Activated CD4-positive, alpha-beta T cell treated with anti-CD3 and anti-CD28 coated beads, Interleukin-2, amount 50 U/mL, for 24 hours (primary cell): Measurements from ENCODE around the gene IGFBP2.
"Not testable (repeated sequence)": the region's sequence is repeated elsewhere in the genome, so short reads cannot be mapped to it uniquely, and the experiment has no call there.

Source experiments
- DNase-seq, 2 donors: peaks; one replicate each; pipeline ENCODE4 v3.0.0-alpha.2; 2020; ENCODE audit warnings: low read depth in 1 of 2, low spot score in 1 of 2

The IGFBP2 gene, protein sequence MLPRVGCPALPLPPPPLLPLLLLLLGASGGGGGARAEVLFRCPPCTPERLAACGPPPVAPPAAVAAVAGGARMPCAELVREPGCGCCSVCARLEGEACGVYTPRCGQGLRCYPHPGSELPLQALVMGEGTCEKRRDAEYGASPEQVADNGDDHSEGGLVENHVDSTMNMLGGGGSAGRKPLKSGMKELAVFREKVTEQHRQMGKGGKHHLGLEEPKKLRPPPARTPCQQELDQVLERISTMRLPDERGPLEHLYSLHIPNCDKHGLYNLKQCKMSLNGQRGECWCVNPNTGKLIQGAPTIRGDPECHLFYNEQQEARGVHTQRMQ

DNA sequence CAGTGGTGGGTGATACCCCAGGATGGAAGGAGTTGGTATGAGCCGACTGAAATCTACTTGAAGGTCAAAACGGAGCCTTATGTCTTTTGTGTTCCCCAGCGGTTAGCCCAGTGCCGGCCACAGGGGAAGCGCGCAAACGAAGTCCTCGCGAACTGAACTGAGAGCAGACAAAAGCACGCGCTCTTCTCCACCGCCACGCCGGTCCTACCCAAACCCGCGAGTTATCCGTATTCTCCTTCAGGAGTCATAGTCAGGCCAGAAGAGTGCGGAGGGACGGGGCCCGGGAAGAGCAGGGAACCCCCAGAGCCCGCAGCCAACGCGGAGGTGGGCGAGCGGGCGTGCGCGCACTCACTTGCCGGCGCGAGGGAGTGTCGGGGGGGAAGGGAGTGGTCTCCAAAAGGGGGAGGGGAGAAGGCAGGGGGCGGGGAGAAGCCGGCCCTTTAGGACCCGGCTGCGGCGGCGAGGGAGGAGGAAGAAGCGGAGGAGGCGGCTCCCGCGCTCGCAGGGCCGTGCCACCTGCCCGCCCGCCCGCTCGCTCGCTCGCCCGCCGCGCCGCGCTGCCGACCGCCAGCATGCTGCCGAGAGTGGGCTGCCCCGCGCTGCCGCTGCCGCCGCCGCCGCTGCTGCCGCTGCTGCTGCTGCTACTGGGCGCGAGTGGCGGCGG lies at the start of gene IGFBP2:
TSS of gene IGFBP2 (plus strand) at position 469 of the 664 bp plus-strand sequence. CDS start at position 573, 104 bp downstream.
- peak in 1 of 2 donors; percentile 4 for DNase-seq

DNA sequence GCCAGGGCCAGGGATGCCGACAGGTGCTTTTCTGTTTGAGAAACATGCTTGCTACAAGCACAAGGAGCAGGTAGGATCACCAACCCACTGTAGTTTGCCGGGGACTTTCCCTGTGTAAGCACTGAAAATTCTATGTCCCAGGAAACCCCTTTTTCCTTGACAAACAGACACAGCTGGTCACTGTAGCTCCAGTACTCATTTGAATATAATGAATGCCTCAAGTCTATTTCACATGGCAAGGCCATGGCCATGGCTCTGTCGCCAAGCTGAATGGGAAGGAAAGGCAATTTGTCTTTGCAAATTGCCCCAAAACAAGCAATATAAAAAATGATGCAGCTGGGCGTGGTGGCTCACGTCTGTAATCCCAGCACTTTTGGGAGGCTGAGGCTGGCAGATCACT lies 49.6 kb upstream of the IGFBP2 start:
- DNase-seq = no peak

DNA sequence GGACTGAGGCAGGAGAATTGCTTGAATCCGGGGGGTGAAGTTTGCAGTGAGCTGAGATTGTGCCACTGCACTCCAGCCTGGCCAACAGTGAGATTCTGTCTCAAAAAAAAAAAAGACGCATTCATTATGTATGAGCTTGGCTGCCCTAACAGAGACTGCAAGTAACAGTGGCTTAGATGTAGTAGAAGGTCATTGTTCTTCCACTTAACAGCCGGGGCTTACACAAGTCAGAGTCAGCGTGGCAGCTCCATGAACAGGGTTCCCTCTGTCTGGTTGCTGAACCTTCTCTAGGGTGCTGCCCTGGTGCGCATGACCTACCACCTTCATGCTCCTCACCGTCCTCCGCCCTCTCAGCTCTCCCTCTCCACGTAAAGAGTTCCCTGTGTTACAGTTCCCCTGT lies 49.1 kb upstream of the IGFBP2 start:
- DNase-seq = no peak

DNA sequence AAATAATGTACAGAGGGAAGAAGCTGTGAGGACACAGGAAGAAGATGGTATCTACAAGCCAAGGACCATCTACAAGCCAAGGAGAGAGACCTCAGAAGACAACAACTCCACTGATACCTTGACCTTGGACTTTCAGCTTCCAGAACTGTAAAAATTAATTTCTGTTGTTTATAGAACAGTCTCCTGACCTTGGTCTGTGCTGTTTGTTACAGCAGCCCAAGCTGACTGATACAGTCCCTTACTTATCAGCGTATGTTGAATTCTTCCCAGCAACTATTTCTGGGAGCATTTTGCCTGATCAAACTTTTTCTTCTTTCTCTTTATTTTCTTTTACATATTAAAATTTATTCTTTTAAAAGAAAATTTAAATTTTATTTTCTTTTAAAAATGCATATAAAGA lies 47.8 kb upstream of the IGFBP2 start:
- DNase-seq = no peak

DNA sequence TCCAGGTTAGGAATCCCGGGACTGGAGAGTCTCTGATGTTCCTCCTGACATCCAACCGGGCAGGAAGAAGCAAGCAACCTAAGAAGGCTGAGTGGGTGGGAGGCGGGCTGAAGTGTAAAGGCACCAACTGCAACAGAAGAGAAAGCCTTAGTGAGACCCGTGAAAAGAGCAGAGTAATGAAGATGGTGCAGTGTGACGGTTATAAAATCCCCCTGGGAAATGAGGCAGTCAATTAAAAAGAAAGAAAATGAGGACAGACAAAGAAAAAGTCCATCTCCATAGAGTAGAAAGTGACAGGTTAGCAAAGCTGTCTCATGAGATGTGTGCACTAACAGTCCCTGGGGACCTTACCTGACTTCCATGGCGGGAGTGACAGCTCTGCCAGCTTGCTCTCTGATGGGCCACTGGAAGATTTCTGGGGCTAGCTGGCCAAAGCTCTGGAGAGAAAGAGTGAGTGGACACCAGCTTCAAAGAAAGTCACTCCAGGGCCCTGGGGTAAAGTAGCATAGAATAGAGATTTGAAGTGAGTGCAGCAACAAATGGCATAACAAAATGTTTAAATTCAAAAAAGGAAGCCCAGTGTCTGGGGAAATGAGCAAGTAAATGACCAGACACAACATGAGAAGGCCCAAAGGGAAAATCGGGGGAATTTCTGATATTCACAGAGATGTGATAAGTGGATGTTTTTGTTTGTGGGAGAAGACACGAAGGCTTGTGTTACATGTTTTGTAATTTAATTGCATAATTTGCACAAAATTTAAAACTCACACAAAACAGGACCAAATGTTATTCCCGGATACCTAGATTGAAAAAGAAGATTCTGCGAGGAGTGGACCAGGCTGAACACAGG lies 44.1 kb upstream of the IGFBP2 start:
- no peak for DNase-seq

DNA sequence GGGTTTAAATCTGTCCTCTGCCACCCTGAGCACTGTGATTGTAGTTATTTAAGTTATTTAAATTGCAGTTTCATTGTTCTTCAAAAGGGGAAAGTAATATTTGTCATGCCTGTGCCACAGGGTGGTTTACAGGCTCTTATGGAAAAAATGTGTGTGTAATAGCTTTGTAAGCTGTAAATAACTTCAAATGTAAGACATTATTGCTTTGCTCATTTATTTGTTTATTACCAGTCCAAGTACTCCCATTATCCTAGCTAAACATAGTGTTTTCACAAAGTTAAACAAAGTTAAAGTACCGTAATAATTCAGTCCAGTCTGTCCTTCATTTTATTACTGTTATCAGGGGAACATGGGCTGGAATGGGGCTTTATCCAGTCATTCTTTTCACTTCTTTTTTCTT lies 43.4 kb upstream of the IGFBP2 start:
- DNase-seq = no peak

DNA sequence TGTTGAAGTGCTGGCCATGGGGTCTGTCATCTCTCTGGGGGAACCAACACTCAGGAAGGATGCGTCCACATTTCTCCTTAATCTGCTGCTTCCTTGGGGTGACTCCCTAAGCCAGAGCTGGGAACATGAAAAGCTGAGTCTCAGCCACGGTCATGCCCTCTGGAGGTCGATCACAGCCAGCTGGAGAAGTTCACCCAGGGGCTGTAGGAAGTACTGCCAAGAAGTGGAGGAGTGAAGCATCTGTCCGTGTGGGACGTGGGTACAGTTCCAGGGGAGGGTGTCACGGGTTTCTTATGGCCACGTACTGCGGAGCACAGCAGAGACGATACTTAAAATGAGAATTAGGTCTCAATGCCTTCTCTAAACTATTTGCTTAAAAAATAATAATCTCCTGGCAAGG lies 42.4 kb upstream of the IGFBP2 start:
- no peak for DNase-seq

DNA sequence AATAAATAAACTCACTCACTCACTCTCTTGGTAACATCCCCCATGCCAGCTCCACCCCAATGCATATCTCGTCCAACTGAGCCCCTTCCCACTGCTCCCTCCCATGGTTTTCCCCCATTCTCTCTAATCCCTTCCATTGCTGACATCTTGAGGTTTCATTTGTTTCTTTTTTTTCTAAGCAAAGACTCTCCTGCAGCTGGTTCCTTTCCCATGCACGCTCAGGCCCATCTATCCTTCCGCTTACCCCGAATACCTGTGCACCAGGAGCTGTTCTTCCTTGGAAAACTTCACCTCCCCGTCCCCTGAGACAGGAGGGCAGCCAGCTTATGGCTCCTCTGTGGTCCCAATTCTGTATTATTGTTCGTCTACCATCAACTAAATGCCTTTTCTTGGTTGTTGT lies 41.7 kb upstream of the IGFBP2 start:
- DNase-seq = no peak

DNA sequence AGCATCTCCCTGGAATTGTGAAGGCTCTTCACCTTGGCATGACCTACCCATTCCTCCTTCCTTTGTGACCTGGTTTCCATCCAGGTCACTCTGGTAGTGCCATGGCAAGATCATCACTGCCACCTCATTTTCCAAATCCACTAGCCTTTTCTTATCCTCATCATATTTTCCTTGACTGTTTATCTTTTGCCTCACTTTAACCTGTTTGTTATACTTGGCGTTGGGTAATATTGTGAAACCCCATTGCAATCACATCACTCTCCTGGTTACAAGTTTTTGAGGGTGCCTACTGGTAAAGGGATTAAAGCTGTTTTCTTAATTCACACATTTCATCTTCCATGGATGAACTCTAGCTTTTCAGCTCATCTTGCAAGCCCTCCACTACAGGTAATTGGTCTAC lies 39.1 kb upstream of the IGFBP2 start:
- DNase-seq = no peak

DNA sequence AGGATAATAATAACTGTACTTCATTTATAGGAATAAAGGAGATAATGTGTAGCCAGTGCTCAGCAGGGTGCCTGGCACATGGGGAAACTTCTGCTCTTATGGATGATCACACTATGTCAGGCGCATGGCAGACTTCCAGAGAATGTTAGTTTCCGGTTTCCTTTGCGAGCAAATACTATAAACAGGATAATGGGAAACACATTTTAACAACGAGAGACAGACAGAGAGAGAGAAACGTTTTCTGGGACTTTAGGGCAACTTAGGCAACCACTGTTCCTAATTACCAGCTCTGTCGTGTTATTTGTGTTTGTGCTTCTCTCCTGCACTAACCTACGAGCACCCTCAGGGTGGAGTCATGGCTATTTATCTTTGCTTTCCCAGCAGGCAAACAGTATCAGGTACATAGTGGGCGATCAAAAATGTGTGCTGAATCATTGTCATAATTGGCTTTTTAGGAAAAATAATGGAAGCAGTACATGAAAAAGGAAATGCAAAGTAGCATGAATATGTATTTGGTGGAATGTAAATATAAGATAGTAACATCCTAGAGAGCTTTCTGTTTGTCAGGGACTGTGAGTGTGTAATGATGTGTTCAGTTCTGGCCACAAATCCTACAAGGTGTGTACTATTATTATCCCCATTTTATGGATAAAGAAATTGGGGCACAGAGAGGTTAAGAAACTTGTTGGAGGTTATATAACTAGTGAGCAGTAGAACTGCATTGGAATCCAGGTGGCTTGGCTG lies 36.8 kb upstream of the IGFBP2 start:
- no peak for DNase-seq

DNA sequence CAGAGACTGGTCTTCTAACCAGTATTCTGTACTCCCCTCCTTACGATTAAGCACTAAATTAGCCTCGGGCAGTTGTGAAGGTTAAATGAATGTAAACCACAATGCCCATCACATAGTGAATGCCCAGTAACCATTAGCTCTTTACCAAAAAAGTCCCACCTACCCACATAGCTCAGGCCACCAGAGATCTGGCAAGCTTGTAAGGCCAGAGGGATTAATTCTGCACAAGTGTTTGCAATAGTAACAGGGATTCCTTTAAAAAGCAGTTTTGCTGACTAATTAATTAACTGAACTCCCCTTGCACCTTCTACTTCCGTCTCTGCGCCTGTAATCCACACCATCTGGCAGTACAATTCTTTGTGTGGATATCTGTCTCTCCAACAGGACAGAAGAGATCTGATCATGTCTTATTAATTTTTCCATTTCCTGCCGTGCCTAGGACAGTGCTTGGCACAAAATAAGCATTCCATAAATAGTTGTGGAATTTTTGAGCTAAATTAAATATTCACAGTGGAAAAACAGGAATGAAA lies 36.2 kb upstream of the IGFBP2 start:
- no peak for DNase-seq

DNA sequence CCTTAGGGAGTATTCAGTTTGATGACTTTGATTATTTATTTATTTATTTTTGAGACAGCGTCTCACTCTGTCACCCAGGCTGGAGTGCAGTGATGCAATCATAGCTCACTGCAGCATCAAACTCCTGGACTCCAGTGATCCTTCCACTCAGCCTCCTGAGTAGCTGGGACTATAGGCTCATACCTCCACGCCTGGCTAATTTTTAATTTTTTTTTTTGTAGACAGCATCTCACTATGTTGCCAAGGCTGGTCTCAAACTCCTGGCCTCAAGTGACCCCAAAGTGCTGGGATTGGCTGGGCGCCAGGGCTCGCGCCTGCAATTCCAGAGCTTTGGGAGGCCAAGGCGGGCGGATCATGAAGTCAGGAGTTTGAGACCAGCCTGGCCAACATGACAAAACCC lies 35.4 kb upstream of the IGFBP2 start:
- DNase-seq = not testable (repeated sequence)

DNA sequence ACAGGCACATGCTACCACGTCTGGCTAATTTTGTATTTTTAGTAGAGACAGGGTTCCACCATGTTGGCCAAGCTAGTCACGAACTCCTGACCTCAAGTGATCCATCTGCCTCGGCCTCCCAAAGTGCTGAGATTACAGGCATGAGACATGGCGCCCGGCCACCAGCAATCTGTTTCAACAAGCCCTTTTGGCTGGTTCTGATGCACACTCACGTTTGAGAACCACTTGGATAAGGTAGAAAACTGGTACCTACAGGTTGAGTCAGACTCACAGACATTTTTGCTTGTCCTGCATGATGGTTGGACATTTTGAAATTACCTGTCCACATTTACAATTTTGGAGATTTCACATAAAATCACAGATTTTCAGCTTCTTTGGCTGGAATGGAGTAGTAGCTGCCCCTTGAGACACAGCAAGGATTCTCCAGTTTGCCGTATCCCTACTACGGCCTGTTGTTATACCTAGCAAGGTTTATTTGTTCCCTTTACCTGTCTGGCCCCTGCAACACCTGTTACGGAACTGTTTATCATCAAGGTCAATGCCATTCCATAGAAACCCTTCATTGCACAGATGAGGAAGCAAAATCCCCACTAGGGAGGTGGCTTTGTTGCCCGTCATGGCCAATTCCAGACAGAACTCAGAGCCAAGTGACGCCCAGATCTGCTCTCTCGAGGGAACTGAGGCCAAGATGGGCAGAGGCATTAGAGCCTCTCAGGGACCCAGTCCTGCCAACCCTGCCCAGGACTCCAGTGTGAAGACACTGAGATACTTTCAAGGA lies 31.4 kb upstream of the IGFBP2 start:
- no peak for DNase-seq

DNA sequence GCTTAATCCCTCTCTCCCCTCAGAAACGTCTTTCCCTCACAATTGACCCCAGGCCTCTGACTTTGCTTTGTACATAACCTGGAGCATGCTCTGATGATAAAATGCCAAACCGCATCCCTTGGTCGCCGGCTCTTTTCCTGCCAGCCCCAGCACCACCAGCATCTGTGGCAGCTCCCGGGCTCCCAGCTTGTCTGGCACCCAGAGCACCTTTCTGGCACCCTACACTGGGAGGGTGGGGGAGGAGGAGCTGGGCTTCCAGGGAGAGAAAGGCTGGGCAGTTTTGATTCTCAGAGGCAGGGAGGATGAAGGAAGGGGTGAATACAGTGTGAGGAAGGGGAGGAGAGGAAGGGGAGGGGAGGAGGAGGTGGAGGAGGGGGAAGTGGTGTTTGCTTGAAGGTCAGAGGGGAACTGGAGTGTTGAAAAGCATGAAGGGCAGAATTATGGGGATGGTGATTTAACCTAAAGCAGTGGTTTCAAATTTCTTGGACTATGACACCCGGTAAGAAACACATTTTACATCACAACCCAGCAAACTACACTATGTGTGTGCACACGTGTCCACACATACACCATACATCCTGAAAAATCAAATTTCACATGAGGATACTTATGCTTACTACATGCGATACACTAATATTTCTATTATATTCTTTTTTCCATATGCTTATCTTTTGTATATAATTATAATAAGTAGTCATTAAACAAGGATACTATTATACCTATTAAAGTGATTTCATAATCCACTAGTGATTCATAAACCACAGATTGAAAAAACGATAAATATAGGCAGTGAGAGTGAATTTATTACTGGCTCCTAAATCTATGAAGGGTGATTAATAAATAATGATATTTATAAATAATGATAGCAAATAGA lies 30.0 kb upstream of the IGFBP2 start:
- DNase-seq = no peak

DNA sequence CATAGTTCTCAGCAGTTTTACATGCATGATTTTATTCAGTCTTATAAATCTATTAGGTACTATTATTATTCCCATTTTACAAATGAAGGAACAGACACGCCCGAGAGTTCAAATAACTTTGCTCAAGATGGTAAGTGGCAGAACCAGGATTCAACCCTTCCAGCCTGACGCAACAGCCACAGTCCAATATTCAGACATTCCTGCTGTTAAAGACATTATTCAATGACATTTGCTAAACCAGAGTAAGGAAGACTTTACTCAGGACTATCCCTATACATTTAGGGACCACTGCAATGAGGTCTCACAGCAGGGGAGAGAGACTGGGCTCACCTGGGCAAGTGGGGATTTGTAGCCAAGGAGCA lies 29.4 kb upstream of the IGFBP2 start:
- no peak for DNase-seq

DNA sequence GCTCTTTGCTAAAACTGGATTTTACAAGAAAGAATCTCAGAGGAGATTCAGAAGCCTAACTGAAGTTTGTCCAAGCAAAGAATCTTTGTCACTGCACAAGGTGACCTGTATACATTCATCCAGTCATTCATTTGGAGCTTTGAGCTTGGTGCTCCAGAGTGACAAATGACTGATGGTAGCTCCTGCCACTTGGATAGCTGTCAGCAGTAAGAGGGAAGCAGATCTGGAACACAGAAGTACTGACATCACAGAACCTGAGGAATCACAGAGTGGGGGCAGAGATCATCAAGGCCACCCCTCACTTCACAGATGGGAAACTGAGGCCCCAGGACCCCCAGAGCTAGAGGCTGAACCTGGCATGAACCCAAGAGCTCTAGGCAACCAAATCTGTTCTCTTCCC lies 28.8 kb upstream of the IGFBP2 start:
- no peak for DNase-seq

DNA sequence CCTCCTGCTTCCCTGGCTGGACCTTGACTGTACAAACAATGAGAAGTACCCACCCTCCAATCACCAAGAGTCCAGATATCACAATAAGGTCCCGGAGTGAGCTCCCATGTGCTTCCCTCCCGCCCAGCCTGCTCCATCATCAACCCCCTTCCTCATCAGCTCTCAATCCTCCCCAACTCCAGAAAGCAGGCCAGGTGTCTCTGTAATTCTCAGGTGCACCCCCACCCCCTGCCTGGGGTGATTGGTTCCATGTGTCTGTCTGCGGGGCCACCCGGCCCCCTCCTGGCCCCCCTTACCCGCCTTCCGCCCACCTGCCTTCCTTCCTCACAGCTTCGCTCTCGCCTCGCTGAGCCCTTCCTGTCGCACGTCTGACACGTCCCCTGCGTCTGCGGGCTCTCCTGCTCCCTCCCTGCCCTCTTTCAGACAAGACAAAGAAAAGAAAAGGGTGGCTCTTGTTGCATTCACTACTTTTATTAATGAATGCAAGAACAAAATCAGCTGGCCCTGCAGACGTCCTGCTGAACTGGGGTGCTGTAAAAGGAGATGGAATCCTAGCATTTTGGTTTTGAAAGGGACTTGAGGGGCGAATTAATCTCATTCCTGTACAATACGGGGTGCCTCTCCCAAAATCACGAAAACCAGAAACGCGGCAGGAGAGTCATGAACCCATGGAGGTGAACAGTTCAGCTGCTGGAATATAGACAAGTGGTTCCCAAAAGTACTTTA lies 26.5 kb upstream of the IGFBP2 start:
- DNase-seq = peak in 1 of 2 donors; percentile 30

DNA sequence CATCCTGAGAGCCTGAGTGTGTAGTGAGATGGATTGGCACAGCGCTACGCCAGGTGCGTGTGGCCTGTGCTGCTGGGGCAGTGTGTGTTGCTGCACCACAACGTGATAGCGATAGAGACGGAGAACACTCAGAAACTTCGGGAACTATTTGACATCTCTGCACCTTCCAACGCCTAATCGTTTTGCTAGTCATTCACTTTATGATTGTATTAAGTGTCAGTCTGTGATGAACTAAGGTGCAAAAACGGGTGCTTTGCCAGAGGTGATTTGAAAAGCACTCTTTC lies 26.0 kb upstream of the IGFBP2 start:
- no peak for DNase-seq

DNA sequence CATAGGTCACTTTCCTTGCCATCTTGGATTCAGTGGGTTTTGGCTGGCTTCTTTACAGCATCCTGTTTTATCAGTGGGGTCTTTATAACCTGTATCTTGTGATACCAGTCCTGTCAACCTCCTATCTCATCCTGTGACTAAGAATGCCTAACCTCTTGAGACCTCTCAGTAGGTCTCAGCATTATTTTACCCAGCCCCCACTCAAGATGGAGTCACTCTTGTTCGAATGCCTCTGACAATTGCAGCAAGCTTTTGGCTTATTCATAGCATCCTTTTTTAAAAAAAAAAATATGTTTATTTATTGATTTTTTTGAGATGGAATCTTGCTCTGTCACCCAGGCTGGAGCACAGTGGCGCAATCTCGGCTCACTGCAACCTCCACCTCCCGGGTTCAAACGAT lies 24.7 kb upstream of the IGFBP2 start:
- DNase-seq = no peak
